CD4-positive, alpha-beta T cell treated with Interleukin-17A for 1 hour (primary cell): ENCODE results near the gene CASP8.

Experiments used
- DNase-seq: peaks from one replicate; pipeline ENCODE4 v3.0.0-alpha.2; 2020

Gene CASP8

DNA sequence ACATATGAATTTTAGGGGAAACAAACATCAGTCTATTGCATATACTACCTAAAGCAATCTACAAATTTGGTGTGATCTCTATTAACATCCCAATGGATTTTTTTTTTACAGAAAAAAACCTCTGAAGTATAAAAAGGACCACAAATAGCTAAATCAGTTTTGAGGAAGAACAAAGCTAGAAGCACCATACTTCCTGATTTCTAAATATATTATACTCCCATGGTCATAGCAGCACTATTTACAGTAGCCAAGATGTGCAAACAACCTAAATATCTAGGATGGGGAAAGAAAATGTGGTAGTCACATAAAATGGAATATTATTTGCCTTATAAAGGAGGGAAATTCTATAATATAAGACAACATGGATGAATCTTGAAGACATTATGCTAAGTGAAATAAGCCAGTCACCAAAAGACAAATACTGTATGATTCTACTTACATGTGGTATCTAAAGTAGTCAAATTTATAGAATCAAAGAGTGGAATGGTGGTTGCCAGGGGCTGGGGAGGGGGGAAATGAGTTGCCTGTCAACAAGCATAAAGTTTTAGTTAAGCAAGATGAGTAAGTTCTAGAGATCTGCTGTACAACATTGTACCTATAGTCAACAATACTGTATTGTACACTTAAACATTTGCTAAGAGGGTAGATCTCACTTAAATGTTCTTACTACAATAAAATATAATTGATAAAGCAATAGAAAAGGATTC is 17.6 kb upstream of the CASP8 start:
- DNase-seq: no peak

DNA sequence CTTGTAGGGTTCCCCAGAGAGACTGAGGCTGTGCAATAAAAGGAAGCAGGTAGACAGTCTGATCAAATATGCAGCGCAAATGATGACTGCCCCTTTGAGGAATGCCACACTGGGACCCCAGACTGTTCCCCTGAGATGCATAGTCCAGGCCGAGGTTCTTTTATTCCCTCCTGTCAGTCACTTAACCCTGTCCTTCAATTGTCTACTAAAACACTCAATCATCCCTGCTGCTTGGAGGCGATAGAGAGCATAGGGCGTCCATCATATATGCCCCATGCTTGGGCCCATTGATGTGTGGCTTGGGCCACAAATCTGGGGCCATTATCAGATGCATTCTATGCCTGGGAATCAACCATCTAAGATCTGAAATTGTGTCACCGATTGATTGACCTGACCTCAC is 15.5 kb upstream of the CASP8 start:
- DNase-seq: no peak

DNA sequence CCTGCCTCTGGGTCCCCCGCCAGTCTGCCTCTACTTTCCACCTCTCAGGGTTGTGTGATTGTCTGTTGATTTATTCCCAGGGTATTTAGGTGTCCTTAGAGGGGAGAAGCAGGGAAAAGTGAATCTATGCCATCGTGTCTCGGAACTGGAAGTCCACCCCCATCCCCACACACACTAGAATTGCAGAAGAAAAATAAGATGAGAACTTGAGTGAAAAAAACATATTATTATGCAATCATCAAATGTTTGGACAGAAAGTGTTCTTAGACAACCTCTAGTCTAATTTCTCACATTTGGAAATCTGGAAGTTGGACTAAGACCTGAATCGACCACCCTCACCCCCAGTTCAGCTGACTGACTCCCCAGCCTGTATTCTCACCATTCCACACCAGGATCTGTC is 14.1 kb upstream of the CASP8 start:
- DNase-seq: no peak

DNA sequence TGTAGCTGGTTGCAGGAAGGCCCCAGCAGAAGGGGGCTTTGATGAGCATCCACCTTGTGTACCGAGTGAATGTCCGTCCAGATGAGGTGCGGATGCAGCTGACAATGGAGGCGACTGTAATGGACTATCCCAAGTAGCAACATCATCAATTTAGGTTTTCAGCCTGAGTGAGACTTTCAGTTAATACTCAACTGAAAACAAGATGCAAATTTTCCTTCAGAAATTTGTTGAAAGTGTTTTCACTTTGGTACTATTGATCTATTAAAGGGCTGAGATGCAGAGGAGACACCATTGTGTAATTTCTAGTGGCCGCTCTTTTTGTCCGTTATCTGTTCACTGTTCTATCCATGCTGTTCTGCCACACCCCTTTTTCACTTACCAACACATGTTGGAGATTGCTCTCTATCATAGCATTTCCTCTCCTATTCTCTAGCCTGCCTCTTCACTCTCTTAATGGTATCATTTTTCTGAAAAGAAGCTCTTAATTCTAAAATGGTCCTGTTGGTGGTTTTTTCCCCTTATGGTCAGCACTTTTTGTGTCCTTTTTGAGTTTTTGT is 12.0 kb upstream of the CASP8 start:
- DNase-seq: no peak

DNA sequence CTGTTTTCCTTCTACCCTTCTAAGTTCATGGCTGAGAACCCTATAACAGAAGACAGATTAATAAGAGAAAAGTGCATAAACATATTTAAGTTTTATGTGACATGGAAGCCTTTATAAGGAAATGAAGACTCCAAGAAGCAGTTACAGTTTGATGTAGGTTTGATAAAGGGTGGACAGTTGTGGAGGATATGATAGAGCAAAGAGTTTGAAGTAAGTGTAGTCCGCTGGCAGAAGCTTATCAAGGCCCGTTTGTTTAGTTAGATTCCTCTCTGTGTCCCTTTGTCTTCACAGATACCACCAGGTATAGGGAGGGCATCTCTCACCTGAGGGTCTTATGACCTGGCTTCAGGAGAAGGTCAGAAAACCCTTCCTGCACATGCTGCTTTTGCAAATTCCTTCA is 10.4 kb upstream of the CASP8 start:
- no peak for DNase-seq

DNA sequence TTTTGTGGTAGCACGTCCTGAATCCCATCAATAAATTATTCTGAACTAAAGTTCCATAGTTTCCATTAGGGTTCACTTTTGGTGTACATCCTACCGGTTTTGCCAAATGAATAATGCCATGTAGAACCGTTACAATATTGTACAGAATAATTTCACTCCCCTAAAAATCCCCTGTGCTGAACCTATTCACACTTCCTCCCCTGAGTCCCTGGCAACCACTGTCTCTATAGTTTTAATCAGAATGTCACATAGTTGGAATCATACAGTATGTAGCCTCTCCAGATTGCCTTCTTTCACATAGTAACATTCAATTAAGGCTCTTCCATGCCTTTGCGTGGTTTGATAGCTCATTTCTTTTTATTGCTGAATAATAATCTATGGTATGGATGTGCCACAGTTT is 9.6 kb upstream of the CASP8 start:
- no peak for DNase-seq

DNA sequence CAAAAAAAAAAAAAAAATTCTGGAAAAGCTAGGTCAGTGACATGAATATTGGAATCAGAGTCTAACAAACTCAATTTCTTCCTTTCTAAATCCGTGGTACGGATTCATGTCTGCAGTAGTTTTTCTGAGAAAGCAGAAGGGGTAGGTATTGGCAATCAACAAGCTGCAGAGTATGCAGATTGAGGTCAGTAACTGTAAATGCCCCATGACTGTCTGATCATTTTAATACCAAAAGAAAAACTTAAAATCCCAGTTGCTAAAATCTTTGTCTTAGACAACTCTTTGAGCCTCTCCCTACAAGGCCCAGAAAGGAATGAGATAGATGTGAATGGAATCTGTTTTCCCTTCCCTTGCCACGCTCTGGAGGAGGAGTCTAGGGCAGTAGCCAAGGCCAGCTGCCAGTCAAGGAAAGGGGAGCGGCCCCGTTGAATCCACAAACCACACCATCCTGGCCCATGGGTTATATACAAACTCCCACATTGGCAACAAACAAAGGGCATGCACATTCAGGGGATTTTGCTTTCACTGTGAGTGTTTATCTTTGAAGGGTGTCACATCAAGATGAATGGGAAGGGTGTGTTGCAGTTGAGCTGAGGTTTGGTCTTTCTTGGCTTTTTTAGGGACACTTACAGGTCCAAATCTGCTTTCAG is 6.1 kb upstream of the CASP8 start:
- peak; percentile 42 for DNase-seq

DNA sequence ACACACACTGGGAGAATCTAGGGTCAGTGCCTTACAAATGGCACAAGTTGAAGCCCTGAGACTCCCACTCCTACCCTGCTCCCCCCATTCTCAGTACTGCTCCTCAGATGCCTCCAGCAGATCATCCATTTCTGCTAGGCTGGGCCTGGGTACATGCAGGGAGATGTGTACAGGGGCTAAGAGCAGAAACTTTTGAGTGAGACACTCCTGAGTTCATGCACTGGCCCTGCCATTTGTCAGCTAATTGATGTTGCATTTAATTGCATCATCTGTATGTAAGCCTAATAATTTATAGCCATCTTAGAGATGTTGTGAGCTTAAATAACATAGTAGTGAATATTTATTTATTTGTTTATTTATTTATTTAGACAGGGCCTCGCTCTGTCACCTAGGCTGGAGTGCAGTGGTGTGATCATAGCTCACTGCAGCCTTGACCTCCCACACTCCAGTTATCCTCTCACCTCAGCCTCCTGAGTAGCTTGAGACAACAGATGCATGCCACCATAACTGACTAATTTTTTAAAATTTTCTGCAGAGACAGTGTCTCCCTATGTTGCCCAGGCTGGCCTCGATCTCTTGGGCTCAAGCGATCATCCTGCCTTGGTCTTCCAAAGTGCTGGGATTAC is 4.8 kb upstream of the CASP8 start:
- no peak for DNase-seq

DNA sequence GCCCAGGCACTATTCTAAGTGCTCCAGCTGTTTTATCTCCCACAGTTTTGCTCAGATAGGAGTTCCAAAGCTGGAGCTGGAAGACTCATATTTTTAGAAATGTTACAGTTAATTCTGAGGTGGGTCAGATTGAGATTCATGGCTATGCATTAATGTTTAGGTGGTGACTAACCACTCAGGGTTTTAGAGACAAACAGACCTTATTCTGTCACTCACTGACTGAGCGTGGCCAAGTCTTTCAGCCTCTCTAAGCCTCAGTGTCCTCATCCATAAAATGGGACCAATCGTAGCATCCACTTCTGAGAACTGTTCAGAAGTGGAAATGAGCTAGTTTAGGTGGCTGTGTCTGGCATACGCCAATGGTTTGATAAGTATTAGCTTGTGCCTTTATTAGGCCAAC is 4.3 kb upstream of the CASP8 start:
- DNase-seq: no peak

DNA sequence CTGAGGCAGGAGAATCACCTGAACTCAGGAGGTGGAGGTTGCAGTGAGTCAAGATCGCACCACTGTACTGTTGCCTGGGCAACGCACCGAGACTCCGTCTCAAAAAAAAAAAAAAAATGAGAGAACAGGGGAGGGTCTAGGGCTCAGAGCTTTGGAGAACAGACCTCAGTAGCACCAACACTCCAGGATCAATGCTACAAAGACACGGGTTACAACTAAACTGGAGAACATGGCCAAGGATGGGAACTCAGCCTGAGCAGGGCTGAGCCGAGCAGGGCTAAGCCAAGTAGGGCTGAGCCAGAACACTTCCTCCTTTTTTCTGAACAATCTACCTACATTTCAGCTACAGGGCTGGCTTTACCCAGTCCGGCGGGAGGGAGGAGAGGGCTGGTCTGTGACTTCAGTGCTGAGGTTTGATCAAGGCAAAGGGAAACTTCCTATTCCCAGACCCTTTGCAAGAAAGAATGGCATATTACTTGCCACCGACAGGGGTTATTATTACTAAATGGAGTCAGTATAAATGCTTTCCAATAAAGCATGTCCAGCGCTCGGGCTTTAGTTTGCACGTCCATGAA is 2.9 kb upstream of the CASP8 start:
- DNase-seq: peak; percentile 77

DNA sequence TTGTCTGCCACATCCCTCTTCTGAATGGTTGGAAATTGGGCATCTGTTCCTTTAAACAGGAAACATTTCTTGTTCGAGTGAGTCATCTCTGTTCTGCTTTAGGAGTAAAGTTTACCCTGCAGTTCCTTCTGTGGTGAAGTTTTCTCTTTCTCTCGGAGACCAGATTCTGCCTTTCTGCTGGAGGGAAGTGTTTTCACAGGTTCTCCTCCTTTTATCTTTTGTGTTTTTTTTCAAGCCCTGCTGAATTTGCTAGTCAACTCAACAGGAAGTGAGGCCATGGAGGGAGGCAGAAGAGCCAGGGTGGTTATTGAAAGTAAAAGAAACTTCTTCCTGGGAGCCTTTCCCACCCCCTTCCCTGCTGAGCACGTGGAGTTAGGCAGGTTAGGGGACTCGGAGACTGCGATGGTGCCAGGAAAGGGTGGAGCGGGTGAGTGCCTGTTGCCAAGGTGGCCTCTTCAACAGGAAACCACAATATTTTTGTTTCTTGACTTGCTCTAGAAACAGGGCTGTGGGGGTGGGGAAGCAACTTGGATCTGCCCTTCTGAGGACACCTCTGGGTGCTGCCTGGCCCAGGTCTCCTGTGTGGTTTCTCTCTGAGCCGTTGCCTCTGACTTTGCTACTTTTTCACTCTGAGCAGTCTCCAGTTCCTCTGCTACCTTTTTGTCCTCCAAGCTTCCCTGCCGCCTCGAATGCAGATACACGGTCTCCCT is 2.2 kb upstream of the CASP8 start:
- peak; percentile 98 for DNase-seq

DNA sequence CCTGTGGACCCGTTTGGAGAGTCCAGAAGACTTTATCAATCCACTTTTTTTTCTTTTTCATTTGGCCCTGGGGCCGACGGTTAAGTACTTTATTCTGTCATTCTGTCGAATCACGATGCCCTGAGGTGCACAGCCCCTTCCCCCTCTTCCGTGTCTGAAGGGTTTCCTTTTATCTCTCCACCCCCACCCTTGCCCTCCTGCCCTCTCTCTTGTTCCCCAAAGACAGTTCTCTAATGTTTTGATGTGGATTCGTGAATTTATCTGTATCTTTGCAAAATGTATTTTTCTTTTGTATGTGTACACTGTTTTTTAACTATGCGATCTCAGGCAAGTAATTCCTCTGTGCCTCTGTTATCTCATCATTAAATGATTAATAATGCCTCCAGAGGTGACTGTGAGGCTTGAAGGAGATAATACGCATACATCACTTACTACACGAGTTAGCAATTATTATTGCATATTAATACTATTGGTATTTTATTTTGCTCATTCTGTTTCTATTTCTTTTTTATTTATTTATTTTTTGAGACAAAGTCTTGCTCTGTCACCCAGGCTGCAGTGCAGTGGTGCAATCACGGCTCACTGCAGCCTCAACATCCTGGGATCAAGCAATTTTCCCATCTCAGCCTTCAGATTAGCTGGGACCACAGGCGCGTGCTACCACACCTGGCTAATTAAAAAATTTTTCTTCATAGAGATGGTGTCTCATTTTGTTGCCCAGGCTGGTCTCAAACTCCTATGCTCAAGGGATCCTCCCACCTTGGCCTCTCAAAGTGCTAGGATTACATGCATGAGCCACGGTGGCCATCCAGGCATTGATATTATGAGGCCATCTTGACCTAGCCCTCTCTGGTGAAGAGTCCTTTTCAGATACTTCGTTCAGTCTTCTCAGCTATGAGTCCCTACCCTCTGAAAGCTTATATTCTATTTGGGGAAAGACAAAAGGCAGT is 1.4 kb upstream of the CASP8 start:
- DNase-seq: no peak

DNA sequence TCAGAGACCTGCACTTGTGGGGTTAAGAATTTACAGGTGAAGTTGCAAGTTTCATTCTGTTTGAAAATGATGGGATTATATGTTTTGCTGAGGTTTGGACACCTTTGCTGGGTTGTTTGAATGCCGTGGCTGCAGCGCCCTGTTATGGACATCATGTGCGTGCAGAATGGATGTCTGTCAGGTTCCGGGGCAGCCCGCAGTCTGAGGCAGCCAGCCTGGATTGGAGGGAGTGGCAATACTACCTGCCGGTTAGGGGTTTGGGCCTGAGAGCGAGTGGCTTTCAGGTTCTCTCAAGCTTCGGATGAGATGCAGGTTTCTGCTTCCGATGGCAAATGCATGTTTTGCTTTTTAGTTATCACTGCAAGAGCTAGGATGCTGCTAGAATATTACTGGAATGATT is 1.1 kb downstream of the CASP8 start:
- peak; percentile 74 for DNase-seq

DNA sequence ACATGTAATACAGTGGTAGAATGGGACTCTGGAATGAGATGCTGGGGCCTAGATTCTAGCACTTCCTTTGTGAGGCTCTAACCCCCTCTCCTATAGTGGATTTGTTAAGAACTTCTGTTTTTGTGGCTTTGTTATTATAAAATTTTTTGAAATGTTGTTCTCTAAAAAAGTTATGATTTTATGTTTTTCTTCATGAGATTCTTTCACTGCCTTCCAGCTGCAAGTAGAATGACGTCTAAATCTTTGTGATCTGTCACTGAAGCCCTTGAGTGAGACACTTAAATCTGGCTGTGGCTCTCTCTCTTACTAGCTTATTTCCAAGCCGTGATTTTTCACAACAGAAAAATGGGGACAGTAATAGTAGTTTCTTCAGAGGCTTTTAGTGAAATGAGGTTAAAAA is 1.6 kb downstream of the CASP8 start:
- peak; percentile 50 for DNase-seq

DNA sequence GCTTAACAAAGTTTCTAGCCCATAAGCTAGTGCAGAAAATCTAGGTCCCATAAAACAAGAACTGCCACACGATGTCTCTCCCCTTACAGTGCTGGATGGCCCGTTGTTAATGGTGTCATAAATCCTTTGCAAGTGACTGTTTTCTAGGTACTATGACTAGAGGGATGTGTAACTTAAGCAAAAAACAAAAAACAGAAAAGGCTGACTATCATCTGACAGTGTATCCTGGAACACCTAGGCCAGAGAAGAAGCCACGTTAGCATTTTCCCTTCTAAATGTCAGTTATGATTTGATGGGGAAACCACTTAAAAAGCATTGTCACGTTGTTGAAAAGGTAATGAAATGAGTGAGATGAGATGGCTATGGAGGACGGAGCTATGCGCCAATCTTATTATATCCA is 2.4 kb downstream of the CASP8 start:
- peak; percentile 42 for DNase-seq

DNA sequence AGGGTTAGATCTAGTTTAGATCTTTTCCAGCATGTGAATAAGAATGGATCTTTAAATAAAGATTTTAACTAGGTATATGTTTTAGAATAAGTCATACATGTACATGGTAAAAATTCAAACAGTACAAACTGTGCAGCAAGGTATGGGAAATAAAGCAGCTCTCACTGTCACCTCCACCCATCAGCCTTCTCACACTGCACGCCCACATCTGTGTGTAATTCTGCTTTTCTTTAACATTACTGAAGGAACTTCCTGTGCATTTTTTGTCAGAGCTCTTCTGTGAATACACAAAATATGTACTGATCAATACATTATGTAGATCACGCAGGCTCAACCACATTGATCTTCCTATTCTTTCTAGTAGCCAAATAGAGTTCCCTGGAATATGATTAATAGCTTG is 3.4 kb downstream of the CASP8 start:
- DNase-seq: peak; percentile 49

DNA sequence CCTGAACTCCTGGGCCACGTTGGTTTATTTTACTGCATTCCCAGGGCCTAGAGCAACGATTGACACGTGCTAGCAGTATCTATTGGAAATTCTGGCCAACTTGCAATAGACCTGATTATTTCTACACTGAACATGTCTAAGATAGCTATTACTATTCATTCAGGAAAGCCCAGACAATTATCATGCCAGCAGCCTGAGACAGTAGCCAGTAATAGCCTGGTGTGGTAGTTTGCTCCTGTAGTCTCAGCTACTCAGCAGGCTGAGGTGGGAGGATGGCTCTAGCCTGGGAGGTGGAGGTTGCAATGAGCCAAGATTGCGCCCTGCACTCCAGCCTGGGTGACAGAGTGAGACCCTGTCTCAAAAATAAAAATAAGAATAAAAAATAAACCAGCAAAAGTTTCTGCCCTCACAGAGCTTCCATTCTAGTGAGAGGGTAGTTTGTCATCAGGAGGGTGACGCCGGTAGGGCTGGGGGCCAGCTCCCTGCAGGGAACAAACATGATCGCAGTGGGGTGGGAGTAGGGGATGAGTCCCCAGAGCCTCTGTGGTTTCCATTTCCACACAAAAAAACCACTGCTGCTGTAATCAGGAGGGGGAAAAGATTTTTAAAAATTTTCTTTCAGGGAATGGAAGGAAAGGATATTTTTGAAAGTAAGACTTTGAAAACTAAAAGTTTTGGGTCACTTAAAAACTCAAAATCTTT is 4.3 kb downstream of the CASP8 start:
- no peak for DNase-seq

DNA sequence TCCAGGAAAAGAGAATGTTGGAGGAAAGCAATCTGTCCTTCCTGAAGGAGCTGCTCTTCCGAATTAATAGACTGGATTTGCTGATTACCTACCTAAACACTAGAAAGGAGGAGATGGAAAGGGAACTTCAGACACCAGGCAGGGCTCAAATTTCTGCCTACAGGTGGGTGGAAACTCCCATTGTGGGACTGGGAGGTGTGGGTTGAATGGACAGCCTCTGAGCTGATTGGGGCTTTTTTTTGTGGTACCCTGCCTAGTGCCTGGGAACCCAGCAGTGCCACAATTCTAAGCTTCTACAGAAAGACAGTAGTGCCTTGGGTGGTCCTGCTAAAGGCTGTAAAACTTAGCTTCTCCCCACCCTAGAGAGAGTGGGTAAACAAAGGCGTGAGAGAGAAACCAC is 6.3 kb downstream of the CASP8 start:
- DNase-seq: no peak

DNA sequence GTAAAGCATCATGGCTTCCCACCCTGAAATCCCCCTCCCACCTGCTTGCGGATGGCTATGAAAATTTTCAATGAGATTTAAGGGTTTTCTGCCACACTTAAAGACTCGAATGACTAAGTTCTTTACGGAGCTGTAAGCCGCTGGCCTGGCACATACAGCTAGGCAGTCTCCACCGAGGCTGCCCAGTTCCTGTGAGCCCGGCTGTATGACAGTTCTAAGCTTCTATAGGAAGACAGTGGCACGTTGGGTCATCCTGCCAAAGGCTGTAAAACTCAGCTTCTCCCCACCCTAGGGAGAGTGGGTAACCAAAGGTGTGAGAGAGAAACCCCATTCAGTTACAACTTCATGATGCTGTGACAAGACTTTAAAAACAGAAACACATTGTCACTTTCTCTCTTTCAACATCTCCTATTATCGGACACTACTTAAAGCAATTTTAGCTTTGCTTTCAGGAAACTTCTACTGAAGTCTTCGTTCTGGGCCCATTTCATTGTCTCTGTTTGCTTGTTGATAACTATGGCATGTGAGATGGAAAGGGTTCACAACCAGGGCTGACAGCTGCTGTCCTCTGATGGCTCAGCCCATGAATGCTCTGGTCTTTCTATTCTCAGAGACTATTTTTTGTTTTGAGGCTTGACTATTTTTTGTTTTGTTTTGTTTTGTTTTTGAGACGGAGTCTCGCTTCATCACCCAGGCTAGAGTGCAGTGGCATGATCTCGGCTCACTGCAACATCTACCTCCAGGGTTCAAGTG is 7.1 kb downstream of the CASP8 start:
- peak; percentile 49 for DNase-seq

DNA sequence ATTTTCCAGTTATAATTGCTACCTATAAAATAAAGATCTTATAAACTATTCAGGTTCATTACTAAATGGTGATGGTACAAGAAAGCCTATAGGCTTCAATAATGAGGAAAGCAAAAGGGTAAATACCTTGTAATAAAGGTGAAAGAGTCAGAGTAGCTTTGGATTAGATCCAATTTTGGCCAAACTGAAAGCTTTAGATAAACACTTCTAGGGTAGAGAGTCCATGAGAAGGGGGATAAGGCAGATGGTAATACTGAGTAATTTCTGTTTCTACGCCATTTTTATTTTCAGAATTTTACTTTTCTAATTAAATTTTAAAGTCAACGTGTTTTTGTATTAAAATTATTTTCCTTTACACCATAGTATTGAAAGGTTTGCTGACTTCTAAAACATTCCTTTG is 9.4 kb downstream of the CASP8 start:
- no peak for DNase-seq
